SK-N-SH (cell line): Measurements from ENCODE around the gene RAB3GAP2. TPM values are rescaled to one million over a fixed set of nuclear protein-coding genes. Genes with fewer than 3 reads are reported as not detected.
A peak's percentile ranks its signal among the peaks of the same experiment; 100 is the strongest.

Source experiments
- CTCF ChIA-PET: fragments of 300-600, 350-600 bp; formaldehyde crosslinking; extraction: SDS; loops from one replicate; lab custom pipeline; 2021; lab: Yijun Ruan, JAX
- POLR2A ChIA-PET: fragments of 350-600 bp; sonication (Branson Sonifier 250); formaldehyde crosslinking; extraction: SDS; loops from one replicate; lab custom pipeline; 2020; ENCODE audit warnings: antibody characterized with exemption, inconsistent platforms; lab: Yijun Ruan, JAX
- DNase-seq: peaks from one replicate; pipeline ENCODE4 v3.0.0; 2012
- H2AFZ ChIP-seq: fragments of 200-600 bp; sonication (generic); 2 replicates; pipeline ENCODE4 v1.8.1; 2016; ENCODE audit warnings: antibody characterized with exemption, mild to moderate bottlenecking, low read depth
- H3F3A ChIP-seq: fragments of 200-600 bp; sonication (generic); replicated peaks from 2 replicates; pipeline ENCODE3; 2016; ENCODE audit warnings: antibody characterized with exemption, mild to moderate bottlenecking; ENCODE audit not compliant: insufficient read depth
- H3K27ac ChIP-seq, 2 experiments: fragments of 200-500 bp in 1 of 2; fragments of 200-600 bp in 1 of 2; sonication (Bioruptor generic) in 1 of 2; sonication (generic), shearing (Covaris generic) in 1 of 2; 2 replicates each; pipeline versions ENCODE4 v1.5.1 to v1.6.1; 2014 to 2016; ENCODE audit warnings: low read depth in 2 of 2, inconsistent platforms in 1 of 2, low read length in 1 of 2, mild to moderate bottlenecking in 1 of 2, mixed read lengths in 1 of 2
- H3K27me3 ChIP-seq: fragments of 200-600 bp; sonication (generic), shearing (Covaris generic); 2 replicates; pipeline ENCODE4 v1.6.1; 2016; ENCODE audit warnings: mixed run types; ENCODE audit not compliant: insufficient read depth
- H3K36me3 ChIP-seq, 2 experiments: fragments of 200-500 bp in 1 of 2; fragments of 200-600 bp in 1 of 2; sonication (Bioruptor generic) in 1 of 2; sonication (generic) in 1 of 2; replicated peaks in 1 of 2; 2 replicates each; pipeline versions ENCODE3 to v1.5.1; 2014 to 2016; ENCODE audit warnings: low read length in 1 of 2, mild to moderate bottlenecking in 1 of 2; ENCODE audit not compliant: insufficient read depth in 2 of 2, control insufficient read depth in 1 of 2
- H3K4me1 ChIP-seq, 2 experiments: fragments of 200-500 bp in 1 of 2; fragments of 200-600 bp in 1 of 2; sonication (Bioruptor generic) in 1 of 2; sonication (generic), shearing (Covaris generic) in 1 of 2; 2 replicates each; pipeline versions ENCODE4 v1.5.1 to v1.6.1; 2014 to 2016; ENCODE audit warnings: low read depth in 1 of 2, low read length in 1 of 2, mixed run types in 1 of 2; ENCODE audit not compliant: insufficient read depth in 2 of 2, control insufficient read depth in 1 of 2
- H3K4me2 ChIP-seq: fragments of 200-600 bp; sonication (generic), shearing (Covaris generic); 2 replicates; pipeline ENCODE4 v1.6.1; 2017; ENCODE audit warnings: mixed run types
- H3K4me3 ChIP-seq, 2 experiments: fragments of 200-500 bp in 1 of 2; fragments of 200-600 bp in 1 of 2; sonication (Bioruptor generic) in 1 of 2; sonication (generic), shearing (Covaris generic) in 1 of 2; 2 replicates each; pipeline versions ENCODE4 v1.5.1 to v1.8.1; 2014 to 2016; ENCODE audit warnings: low read depth in 2 of 2, inconsistent platforms in 1 of 2, low read length in 1 of 2, mild to moderate bottlenecking in 1 of 2, mixed read lengths in 1 of 2, moderate library complexity in 1 of 2
- H3K79me2 ChIP-seq: fragments of 200-600 bp; sonication (generic); 2 replicates; pipeline ENCODE4 v1.8.1; 2017; ENCODE audit warnings: mild to moderate bottlenecking; ENCODE audit not compliant: insufficient read depth
- H3K9ac ChIP-seq: fragments of 200-600 bp; sonication (generic); 2 replicates; pipeline ENCODE4 v1.6.1; 2017; ENCODE audit warnings: mixed run types
- H3K9me2 ChIP-seq: fragments of 200-600 bp; sonication (generic); 2 replicates; pipeline ENCODE4 v1.6.1; 2017; ENCODE audit warnings: mixed run types
- H3K9me3 ChIP-seq: fragments of 200-600 bp; sonication (generic); 2 replicates; pipeline ENCODE4 v1.6.1; 2017; ENCODE audit warnings: mixed run types, mild to moderate bottlenecking, moderate library complexity
- H4K20me1 ChIP-seq: fragments of 200-600 bp; sonication (generic); 2 replicates; pipeline ENCODE4 v1.6.1; 2017; ENCODE audit warnings: mild to moderate bottlenecking, mixed run types; ENCODE audit not compliant: insufficient read depth
- CHD2 ChIP-seq: fragments of 150-350 bp; IDR thresholded peaks from 2 replicates; pipeline ENCODE4 v1.6.1; 2018; ENCODE audit warnings: low read length; ENCODE audit not compliant: partially characterized antibody
- CTCF ChIP-seq: fragments of 200-600 bp; sonication (generic); IDR thresholded peaks from 2 replicates; pipeline ENCODE4 v1.6.1; 2017; ENCODE audit warnings: antibody characterized with exemption, mild to moderate bottlenecking, moderate library complexity
- ELF1 ChIP-seq: IDR thresholded peaks from 2 replicates; pipeline ENCODE4 v1.4.0; 2012
- EP300 ChIP-seq, 2 experiments: IDR thresholded peaks; 2 replicates each; pipeline versions ENCODE4 v1.4.0 to v1.6.1; 2012; ENCODE audit warnings: borderline replicate concordance in 1 of 2, low read depth in 1 of 2, low read length in 1 of 2
- EZH2phosphoT487 ChIP-seq: fragments of 200-600 bp; sonication (generic); IDR thresholded peaks from 2 replicates; pipeline ENCODE4 v1.6.1; 2017; ENCODE audit warnings: low read depth, mixed run types, mild to moderate bottlenecking, antibody characterized with exemption, moderate library complexity, borderline replicate concordance
- FOSL2 ChIP-seq: IDR thresholded peaks from 2 replicates; pipeline ENCODE4 v1.4.0; 2012; ENCODE audit warnings: low read depth, mild to moderate bottlenecking, moderate library complexity, borderline replicate concordance
- FOXJ3 ChIP-seq: sonication (generic); formaldehyde crosslinking; IDR thresholded peaks from 2 replicates; pipeline ENCODE4 v1.5.1; 2020; ENCODE audit warnings: mild to moderate bottlenecking, missing genetic modification reagents
- FOXM1 ChIP-seq: IDR thresholded peaks from 2 replicates; pipeline ENCODE4 v1.4.0; 2012; ENCODE audit warnings: low read depth, mild to moderate bottlenecking
- GABPA ChIP-seq: IDR thresholded peaks from 2 replicates; pipeline ENCODE4 v1.4.0; 2012; ENCODE audit warnings: low read depth, mild to moderate bottlenecking
- GATA2 ChIP-seq: sonication (generic); formaldehyde crosslinking; IDR thresholded peaks from 2 replicates; pipeline ENCODE4 v1.5.0; 2020; ENCODE audit warnings: mild to moderate bottlenecking, missing genetic modification reagents
- IRF3 ChIP-seq: fragments of 150-350 bp; IDR thresholded peaks from 2 replicates; pipeline ENCODE4 v1.6.1; 2016; ENCODE audit warnings: mild to moderate bottlenecking, low read depth, low read length
- JUND ChIP-seq: IDR thresholded peaks from 2 replicates; pipeline ENCODE4 v1.4.0; 2012
- MEF2A ChIP-seq: IDR thresholded peaks from 2 replicates; pipeline ENCODE4 v1.4.0; 2012; ENCODE audit warnings: low read depth, borderline replicate concordance
- MXI1 ChIP-seq: IDR thresholded peaks from 2 replicates; pipeline ENCODE4 v1.6.1; 2012; ENCODE audit warnings: mild to moderate bottlenecking, low read depth, low read length, improper control_type of control experiment
- NFIC ChIP-seq: IDR thresholded peaks from 2 replicates; pipeline ENCODE4 v1.4.0; 2012; ENCODE audit warnings: borderline replicate concordance
- NRF1 ChIP-seq: IDR thresholded peaks from 2 replicates; pipeline ENCODE4 v1.6.1; 2012; ENCODE audit warnings: low read depth, mild to moderate bottlenecking, low read length
- PBX3 ChIP-seq: IDR thresholded peaks from 2 replicates; pipeline ENCODE4; 2012
- RAD21 ChIP-seq: IDR thresholded peaks from 2 replicates; pipeline ENCODE4 v1.6.1; 2012; ENCODE audit warnings: mild to moderate bottlenecking, low read length
- RCOR1 ChIP-seq: fragments of 150-350 bp; IDR thresholded peaks from 2 replicates; pipeline ENCODE4 v1.6.1; 2017; ENCODE audit warnings: antibody characterized with exemption, low read length
- RFX5 ChIP-seq: IDR thresholded peaks from 2 replicates; pipeline ENCODE4 v1.6.1; 2012; ENCODE audit warnings: mild to moderate bottlenecking, improper control_type of control experiment, low read length
- RXRA ChIP-seq: IDR thresholded peaks from 2 replicates; pipeline ENCODE4 v1.4.0; 2012; ENCODE audit warnings: low read depth, mild to moderate bottlenecking, borderline replicate concordance
- TAF1 ChIP-seq: IDR thresholded peaks from 2 replicates; pipeline ENCODE4 v1.6.1; 2012; ENCODE audit warnings: low read depth, mild to moderate bottlenecking, low read length, moderate library complexity, borderline replicate concordance
- TCF12 ChIP-seq: IDR thresholded peaks from 2 replicates; pipeline ENCODE4 v1.4.0; 2012
- TEAD4 ChIP-seq: IDR thresholded peaks from 2 replicates; pipeline ENCODE4 v1.4.0; 2012; ENCODE audit warnings: mild to moderate bottlenecking, borderline replicate concordance; ENCODE audit not compliant: insufficient read depth
- USF1 ChIP-seq: IDR thresholded peaks from 2 replicates; pipeline ENCODE4 v1.4.0; 2012; ENCODE audit warnings: low read depth, borderline replicate concordance
- USF2 ChIP-seq: fragments of 150-350 bp; IDR thresholded peaks from 2 replicates; pipeline ENCODE4 v1.6.1; 2017; ENCODE audit warnings: antibody characterized with exemption, low read length, low read depth, borderline replicate concordance
- WGBS: methylation state at CpG from one replicate; pipeline ENCODE4 v1.1.6; 2017; ENCODE audit warnings: low lambda C conversion rate; 5-methylcytosine and 5-hydroxymethylcytosine counted together
- polyA plus RNA-seq, 3 experiments: library from polyadenylated mRNA; depleted of rRNA; stranded (reverse); fragments of >200 nt; gene quantifications; 2 replicates each; pipeline ENCODE4 v1.2.3, GENCODE V29; 2012

Gene RAB3GAP2
- polyA plus RNA-seq, 1 of the 3 experiments (the other 2 are of a cell fraction) = 9.3 TPM

- Histone ChIP-seq H3K79me2 (no peaks in the 10 kb centered on the region), H3K27me3 (no peaks in the 10 kb centered on the region), H4K20me1 (no peaks in the 10 kb centered on the region), H3K9ac (peak overlapping the region; percentile 61), H3K36me3 (no peaks in the 10 kb centered on the region), H3K4me3 (peak overlapping the region; percentile 21 to 40; a peak in 2 of 4 replicates), H3K4me1 (peaks cover 5 to 14% of the 10 kb centered on the region in 2 experiments; a peak in 3 of 4 replicates), H3K4me2 (peak overlapping the region; percentile 67), H3K9me2 (no peaks in the 10 kb centered on the region), H3F3A (peaks cover 3% of the 10 kb centered on the region), H3K9me3 (no peaks in the 10 kb centered on the region), H2AFZ (peak overlapping the region; percentile 82), H3K27ac (peak overlapping the region; percentile 89 to 91)
- ChIA-PET POLR2A (interaction anchor here (1.1 kb wide), 1 partner anchor 28 kb away, joined by 4 read pairs; the partner anchor contains the start of gene RAB3GAP2), CTCF (interaction anchor here (0.7 kb wide), 1 partner anchor 129 kb away, joined by 3 read pairs; no protein-coding TSS in a partner anchor)
- 18% methylated on average over 7 of the region's 7 CpGs for WGBS
- peak; percentile 48 for DNase-seq
- TF ChIP-seq FOXJ3 (CRISPR knock-in tag) (no peak), NFIC (no peak; the same call in 1 of the 2 replicates), MXI1 (no peak), GABPA (peak; percentile 42), USF1 (peak; percentile 90), FOSL2 (no peak), MEF2A (no peak), RXRA (0 out of 2 replicates have a peak, but pooled peaks have one; percentile 11), JUND (peak; percentile 26; the same call in 1 of the 2 replicates), EZH2phosphoT487 (no peak), ELF1 (no peak), IRF3 (no peak), FOXM1 (no peak), RCOR1 (0 out of 2 replicates have a peak, but pooled peaks have one; percentile 38), NRF1 (no peak), TCF12 (peak; percentile 45; the same call in 1 of the 2 replicates), RAD21 (no peak), CHD2 (no peak), EP300 (IDR thresholded peaks at IDR 0.05; ENCODE audit: borderline replicate concordance in 1 of 2, low read depth in 1 of 2, low read length in 1 of 2) (no peak), TAF1 (no peak), PBX3 (no peak), CTCF (no peak), USF2 (peak; percentile 61), GATA2 (CRISPR knock-in tag) (no peak), RFX5 (peak; percentile 81; the same call in 1 of the 2 replicates), TEAD4 (no peak)
Measured at GRCh38 chr1:220300442-220301121, 28.3 kb upstream of the RAB3GAP2 start.
